Astrocyte of the hippocampus (primary cell): ENCODE results near the gene INTS11.
A peak's percentile ranks its signal among the peaks of the same experiment; 100 is the strongest.

ENCODE experiments used
- DNase-seq: peaks from one replicate; pipeline ENCODE4 v3.0.0; 2011; ENCODE audit warnings: low read depth, low spot score

INTS11 gene

GRCh38 chr1:1299686-1300351, 24.6 kb downstream of the INTS11 start:
- no peak for DNase-seq

DNA sequence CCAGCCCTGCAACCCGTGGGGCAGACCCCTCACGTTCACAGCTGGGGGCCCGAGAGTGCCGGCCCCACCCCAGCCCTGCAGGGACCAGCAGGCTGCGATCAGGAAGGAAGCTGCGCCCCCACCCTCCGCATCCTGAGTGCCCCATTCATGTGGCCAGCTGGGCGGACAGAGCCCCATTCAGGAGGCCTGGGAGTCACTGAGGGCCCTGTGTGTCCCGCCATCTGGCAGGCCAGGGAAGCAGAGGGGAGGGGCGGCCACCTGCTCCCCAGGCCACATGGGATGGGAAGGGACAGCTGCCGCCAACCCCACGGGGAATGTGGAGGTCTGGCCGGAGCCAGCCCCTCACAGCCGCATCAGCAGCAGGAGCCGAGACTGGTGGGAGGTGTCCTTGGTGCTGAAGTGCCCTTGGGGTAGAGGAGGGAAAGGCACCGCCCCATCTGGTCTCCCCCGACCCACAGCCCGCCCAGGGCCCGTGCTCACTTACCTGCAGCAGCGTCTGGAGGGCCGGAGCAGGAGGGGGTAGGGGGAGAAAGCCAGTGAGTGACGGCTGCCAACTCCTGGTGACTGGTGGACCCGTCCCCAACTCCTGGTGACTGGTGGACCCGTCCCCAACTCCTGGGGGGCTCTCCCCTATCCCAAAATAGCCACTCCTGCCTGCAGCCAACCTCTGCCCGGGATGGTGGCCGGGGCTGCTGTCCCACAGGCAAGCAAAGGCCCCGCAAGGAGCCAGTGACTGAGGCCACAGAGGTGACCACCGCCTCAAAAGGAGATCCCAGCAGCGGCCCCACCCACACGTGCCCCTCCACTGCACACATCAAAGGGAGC, 25.4 kb downstream of the INTS11 start:
- peak; percentile 56 for DNase-seq

DNA sequence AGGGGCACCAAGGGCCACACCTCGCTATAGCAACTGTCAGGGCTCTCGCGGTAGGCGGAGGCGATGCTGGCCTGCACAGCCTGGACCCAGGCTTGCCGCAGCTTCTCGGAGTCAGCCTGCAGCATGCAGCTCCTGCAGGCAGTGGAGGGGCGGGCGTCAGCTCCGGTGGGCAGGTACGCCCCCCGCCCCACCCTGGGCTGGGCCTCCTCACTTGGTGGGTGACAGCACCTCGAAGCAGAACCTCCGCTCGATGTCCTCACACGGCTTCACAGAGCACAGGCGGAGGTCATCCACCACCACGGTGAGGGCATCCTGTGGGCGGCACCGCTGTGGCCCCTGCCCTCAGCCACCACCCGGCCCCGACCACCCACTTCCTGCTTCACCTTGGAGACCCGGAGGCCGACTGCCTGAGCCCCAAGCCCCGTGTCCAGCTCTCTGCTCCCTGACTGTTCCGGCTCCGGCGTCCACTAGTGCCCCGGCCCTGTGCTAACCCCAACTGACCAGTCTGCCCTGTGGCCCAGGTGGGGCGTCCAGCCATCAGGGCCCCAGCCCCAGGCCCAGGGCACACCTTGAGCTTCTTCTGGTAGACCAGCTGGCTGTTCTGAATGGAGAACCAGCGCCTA, 26.5 kb downstream of the INTS11 start:
- no peak for DNase-seq

DNA sequence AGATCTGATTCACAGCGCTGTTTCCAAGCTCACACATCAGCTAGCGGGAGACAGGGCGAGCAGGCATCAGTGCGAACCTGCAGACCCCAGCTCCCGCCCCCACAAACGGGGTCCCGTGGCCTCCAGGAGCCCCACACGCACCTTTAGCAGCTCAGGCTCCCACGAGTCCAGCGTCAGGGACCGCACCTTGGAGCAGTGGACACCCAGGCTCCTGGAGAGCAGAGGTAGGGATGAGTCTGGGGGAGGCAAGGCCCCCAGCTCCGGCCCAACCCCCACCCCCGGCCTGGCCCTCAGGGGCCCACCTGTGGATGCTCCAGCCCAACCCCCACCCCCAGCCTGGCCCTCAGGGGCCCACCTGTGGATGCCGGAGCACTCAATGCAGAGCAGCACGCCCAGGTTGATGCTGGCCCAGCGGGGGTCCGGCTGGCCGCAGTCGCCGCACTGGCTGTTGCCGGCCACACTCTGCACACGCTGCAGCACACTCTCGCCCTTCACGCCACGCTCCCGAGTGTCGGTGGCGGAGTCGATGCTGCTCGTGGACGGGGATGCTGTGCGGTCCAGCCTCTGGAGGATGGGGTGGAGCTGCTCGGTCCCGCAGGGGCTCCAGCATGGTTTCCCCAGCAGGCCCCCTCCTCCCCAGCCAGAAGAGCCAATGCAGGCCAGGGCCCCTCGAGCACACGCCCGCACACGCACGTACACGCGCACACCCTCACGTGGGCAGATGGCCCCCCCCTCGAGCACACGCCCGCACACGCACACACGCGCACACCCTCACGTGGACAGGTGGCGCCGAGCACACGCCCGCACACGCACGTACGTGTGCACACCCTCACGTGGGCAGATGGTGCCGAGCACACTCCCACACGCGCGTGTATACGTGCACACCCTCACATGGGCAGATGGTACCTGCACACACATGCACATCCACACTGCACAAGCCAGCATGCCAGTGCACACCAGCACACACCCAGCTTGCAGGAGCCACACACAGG, 28.1 kb downstream of the INTS11 start:
- DNase-seq: no peak

DNA sequence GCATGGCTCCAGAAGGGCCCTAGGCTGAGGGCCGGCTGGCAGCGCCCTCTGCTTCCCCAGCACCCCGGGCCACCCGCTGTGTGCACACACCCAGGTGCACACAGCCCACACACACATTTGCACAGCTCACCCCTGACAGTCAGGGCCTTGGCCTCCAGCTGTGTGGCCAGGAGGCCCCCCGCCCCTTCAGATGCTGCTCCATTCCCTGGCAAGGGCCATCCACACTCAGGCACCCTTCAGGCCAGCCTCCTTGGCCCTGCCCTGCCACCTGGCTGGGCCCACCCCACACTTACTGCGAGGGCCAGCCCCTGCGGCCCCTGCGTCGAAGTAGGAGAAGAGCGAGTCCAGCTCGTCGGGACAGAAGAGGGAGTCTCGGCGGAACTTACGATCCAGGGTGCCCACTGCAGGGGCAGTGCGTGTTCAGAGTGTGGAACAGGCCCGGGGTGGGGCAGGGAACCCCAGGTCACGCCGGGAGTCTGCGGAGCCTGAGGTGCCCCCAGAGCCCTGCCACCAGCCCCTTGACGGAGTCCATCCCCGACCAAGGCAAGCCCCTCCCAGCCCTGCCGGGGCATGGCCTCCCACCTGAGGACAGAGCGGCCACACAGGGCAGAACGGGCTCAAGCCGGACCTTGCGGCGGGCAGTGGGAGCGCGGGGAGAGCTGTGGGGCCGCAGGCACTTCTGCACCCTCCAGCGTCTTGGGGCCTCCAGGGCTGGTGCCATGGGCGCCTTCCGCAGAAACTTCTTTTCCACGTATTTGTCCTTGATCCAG, 29.1 kb downstream of the INTS11 start:
- no peak for DNase-seq

DNA sequence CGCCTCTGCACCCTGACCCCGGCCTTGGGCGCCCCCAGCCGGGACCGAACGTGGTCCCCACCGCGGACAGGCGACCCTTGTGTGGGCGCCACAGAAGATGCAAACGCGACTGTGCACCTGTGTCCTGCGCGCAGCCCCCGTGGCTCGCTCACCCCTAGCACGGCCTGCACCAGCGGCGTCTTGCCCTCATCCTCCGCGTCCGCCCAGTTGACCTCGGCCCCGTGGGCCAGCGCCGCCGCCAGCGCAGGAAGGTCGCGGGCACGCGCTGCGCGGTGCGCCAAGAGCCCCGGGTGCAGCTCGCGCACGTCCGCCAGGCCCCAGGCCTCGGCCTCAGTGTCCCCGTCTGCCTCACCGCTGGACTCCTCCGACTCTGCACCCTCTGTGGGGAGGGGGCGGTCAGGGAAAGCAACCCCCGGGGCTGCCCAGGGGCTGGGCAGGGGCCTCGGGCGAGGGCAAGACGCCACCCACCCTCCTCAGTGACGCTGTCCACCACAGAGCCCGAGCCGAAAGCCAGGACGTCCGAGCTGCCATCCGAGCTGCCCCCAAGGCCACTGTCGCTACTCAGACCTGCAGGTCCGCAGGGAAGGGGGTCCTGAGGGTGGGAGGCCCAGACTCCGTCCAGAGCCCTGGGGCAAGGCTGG, 30.1 kb downstream of the INTS11 start:
- DNase-seq: no peak

DNA sequence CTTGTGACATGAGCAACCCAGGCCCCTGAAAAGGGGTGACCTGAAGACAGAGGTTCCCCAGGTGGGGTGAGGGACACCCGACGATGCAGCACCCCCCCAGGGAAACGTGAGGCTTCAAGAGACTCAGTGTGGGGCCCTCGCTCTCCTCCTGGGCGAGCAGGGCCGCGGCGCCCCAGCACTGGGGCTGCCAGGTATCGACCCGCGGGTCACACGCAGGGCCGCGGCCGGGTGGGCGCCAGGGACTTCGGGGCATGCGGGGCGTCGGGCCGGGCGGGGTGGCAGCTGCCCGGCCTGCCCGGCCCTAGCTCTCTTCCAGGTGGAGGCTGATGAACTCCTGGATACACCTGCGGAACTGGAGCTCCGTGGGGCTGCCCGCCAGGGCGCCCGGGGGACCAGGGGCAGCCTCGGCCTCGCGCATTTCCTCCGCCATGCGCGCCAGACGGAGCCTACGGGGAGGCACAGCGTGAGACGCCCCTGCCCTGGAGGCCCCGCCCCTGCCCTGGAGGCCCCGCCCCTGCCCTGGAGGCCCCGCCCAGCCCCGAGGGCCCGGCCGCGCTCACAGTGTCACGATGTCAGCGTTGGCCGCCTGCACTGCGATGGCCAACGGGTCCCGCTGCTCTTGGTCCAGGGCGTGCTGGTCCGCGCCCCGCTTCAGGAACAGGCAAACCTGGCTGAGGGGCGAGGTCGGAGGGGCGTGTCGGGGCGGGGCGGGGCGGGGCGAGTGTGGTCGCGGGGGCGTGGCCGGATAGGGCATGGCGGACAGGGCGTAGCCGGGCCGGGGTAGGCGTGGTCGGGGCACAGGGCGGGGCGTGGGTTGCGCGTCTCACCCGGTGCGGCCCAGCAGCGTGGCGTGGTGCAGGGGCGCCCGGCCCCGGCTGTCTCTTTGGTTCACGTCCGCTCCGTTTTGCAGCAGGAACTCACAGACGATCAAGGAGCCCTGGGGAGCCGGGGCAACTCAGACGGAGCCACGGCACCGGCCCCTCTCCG, 30.9 kb downstream of the INTS11 start:
- no peak for DNase-seq

GRCh38 chr1:1292851-1293250, 31.6 kb downstream of the INTS11 start:
- DNase-seq: no peak

DNA sequence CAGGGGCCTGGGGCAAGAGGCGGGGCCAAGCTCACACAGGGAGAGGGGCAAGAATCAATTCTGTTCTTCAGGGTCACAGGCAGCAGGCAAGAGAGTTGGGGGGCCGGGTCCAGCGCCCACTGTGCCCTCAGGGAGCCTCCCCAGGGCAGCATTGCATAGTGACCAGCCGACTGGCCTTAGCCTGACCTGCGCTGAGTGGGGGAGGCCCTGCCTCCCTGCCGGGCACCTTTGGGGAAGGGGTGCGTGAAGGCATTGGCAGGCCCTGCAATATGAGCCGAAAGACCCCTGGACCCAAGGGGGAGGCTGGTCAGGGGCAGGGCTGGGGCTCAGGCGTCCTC, 32.0 kb downstream of the INTS11 start:
- DNase-seq: no peak

DNA sequence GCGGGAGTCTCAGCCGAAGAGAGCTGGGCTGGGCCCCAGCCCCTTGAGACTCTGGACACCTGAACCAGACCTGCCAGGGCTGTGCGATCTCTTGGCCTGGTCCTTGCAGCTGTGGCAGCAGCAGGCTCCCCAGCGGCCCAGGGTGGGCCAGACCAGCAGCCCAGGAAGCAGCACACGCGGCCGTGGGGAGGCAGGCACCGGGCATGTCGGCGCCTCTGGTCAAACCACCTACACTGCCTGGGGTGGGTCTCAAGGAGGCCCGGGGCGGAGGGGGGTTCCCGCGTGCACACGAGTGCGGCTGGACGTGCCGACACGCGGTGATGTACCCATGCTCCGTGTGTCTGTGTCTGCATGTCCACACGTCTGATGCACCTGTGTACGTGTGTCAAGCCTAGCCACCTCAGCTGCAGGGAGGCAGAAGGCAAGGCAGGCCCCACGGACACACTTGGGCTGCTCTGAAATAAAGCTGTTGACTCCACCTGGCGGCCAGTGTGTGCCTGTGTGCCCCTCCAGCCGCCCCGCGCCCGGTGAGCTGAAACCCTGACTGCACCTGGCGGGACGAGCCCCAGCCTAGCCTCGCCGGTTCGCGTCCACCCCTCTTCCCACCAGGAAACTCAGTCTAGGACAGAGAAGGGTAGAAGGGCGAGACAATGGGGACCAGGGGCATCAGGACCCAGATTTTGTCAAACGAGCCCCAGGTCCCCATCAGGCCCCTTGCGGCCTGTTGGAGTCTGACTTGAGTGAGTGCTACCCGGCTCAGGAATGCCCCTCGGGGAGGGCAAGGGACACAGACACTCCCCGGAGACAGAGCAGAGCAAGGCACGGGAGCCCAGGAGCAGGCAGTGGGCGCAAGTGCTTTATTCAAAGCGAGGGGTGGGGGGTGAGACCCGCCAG, 32.7 kb downstream of the INTS11 start:
- DNase-seq: peak; percentile 56

DNA sequence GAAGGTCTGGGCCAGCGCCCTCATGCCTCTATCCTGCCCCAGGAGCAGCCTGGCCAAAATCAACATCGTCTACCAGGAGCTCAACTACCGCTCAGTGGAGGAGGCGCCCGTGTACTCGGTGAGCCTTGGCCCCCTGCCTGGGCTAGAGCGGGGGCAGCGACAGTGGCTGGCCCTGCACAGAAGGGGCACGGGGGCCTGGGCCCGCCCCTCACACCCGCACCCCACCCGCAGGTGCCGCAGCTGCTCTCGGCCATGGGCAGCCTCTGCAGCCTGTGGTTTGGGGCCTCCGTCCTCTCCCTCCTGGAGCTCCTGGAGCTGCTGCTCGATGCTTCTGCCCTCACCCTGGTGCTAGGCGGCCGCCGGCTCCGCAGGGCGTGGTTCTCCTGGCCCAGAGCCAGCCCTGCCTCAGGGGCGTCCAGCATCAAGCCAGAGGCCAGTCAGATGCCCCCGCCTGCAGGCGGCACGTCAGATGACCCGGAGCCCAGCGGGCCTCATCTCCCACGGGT, 33.4 kb downstream of the INTS11 start:
- peak; percentile 38 for DNase-seq

- peak; percentile 80 for DNase-seq
Measured at GRCh38 chr1:1290238-1290731, 34.2 kb downstream of the INTS11 start.

DNA sequence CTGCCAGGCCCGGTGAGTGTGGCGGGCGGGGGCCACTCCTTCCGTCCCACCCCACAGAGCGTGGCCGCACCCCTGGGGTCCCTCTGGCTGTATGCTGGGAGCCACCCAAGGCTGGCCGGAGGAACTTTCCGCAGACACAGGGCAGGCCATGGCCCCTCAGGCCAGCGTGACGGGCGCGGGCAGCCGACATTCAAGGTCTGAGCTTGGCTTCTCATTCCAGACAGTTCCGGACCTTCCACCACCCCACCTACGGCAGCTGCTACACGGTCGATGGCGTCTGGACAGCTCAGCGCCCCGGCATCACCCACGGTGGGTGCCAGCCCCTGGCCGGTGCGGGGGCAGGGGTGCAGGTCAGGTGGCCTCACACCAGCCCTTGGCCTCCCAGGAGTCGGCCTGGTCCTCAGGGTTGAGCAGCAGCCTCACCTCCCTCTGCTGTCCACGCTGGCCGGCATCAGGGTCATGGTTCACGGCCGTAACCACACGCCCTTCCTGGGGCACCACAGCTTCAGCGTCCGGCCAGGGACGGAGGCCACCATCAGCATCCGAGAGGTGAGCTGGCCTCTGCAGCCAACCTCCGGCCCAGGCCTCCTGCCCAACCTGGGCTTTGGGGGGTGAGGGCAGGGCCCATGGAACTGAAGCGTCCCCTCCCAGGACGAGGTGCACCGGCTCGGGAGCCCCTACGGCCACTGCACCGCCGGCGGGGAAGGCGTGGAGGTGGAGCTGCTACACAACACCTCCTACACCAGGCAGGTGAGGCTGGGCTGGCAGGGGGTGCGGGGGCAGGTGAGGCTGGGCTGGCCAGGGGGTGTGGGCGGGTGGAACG, 37.0 kb downstream of the INTS11 start:
- DNase-seq: no peak

GRCh38 chr1:1286313-1287261, 37.9 kb downstream of the INTS11 start:
- no peak for DNase-seq

DNA sequence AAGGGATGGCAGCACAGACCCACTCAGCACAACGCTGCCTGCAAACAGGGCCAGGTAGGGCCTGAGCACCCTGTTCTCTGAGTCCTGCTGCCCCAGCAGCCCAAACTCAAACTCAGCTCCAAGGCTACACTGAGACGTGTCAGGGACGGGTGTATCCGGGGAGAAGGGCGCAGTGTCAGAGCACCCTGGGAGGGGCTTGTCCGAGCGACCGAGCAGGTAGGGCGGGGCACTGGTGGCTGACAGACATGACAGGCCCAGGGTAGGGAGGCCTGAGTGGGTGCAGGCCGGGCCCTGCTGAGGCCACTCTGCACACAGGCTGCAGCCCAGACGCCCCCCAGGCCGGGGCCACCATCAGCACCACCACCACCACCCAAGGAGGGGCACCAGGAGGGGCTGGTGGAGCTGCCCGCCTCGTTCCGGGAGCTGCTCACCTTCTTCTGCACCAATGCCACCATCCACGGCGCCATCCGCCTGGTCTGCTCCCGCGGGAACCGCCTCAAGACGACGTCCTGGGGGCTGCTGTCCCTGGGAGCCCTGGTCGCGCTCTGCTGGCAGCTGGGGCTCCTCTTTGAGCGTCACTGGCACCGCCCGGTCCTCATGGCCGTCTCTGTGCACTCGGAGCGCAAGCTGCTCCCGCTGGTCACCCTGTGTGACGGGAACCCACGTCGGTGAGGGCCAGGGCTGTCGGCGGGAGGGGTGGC, 38.7 kb downstream of the INTS11 start:
- DNase-seq: no peak
